K562 (cell line): ENCODE data around the gene XRCC3. TPM values are rescaled to one million over a fixed set of nuclear protein-coding genes. Genes with fewer than 3 reads are reported as not detected.

Source experiments
- CBFA2T2 ChIP-seq: fragments of 450-650 bp; conservative IDR thresholded peaks from 2 replicates; pipeline ENCODE4 v1.6.1; 2017; ENCODE audit warnings: mild to moderate bottlenecking
- ERF ChIP-seq: fragments of 450-650 bp; formaldehyde crosslinking; IDR thresholded peaks from 2 replicates; pipeline ENCODE4 v1.4.0; 2020; ENCODE audit warnings: mild to moderate bottlenecking, mixed read lengths
- REST ChIP-seq, 2 experiments: fragments of 450-650 bp; formaldehyde crosslinking in 1 of 2; IDR thresholded peaks; 2 replicates each; pipeline versions ENCODE4 v1.4.0 to v1.6.1; 2014 to 2020; ENCODE audit warnings: mild to moderate bottlenecking in 2 of 2, borderline replicate concordance in 1 of 2, low read depth in 1 of 2
- TRIM25 ChIP-seq: fragments of 450-650 bp; IDR thresholded peaks from 2 replicates; pipeline ENCODE4 v1.7.0; 2016; ENCODE audit warnings: borderline replicate concordance
- ZNF347 ChIP-seq: fragments of 450-650 bp; formaldehyde crosslinking; IDR thresholded peaks from 2 replicates; pipeline ENCODE4 v1.4.0; 2020; ENCODE audit warnings: low read depth, mild to moderate bottlenecking, moderate library complexity
- polyA plus RNA-seq, 8 experiments: library from polyadenylated mRNA; depleted of rRNA in 4 of 8; stranded (reverse) in 5 of 8; unstranded in 3 of 8; fragments of >200 nt; fragmentation: Nextera tagmentation in 2 of 8; fragmentation: Illumina TruSeq in 1 of 8; extraction: Ambion mirVana in 2 of 8; extraction: Trizol in 1 of 8; gene quantifications; 2 replicates each; pipeline versions ENCODE4 v1.2.1 to v1.2.3, GENCODE V29; 2011 to 2014; ENCODE audit warnings: inconsistent platforms in 1 of 8, missing spikeins in 1 of 8
- total RNA-seq, 7 experiments: library from RNA; depleted of rRNA in 6 of 7; stranded (reverse); fragments of >200 nt in 6 of 7; fragmentation: Illumina TruSeq in 2 of 7; extraction: Trizol in 2 of 7; gene quantifications; 2 replicates each; pipeline versions ENCODE4 v1.2.1 to v1.2.3, GENCODE V29; 2011 to 2021; ENCODE audit warnings: low replicate concordance in 1 of 7

Gene XRCC3
- total and polyA plus RNA-seq, 9 of the 15 experiments (the other 6 are each of a cell fraction or from before 2014, with no cell fraction given), result 0.34 to 59.3 (median 30.3) TPM

DNA sequence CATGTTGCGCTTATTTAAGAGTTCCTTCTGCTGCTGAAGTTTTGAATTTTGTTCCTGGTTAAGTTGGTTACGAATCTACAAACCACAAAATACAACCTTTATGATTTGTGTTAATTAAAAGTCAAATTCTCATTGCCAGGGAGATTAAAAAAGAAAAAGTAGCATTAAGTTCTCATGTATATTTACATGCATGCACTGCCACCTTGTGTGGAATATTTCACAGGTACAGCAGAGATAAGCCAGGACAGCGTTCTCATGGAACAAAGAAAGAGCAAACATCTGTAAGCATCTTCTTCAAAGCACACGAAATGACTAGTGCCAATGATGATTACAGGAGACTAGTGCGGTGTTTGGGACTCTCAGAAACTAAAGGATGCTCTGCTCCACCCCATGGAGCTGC lies 34.6 kb upstream of the XRCC3 start (continued):
- peak; percentile 16; the same call in 1 of the 2 replicates for TF ChIP-seq REST (IDR thresholded peaks at IDR 0.05; ENCODE audit: borderline replicate concordance)
- TF ChIP-seq REST (CRISPR knock-in tag; IDR thresholded peaks at IDR 0.05; ENCODE audit: low read depth), result no peak
- TF ChIP-seq CBFA2T2, result no peak
- no peak for TF ChIP-seq ERF
- no peak for TF ChIP-seq ZNF347
- TF ChIP-seq TRIM25, result no peak
